Activated CD4-positive, alpha-beta T cell treated with anti-CD3 and anti-CD28 coated beads, Interleukin-2, amount 10 ng/mL, durations not matched to agents 7 days and 5 days (primary cell): ENCODE measurements around the gene RAB11FIP3. TPM values are rescaled to one million over a fixed set of nuclear protein-coding genes. Genes with fewer than 3 reads are reported as not detected.

Experiments
- CTCF ChIA-PET: fragments of 350-600 bp; sonication (Branson Sonifier 250); formaldehyde crosslinking; loops from one replicate; lab custom pipeline; 2021; ENCODE audit warnings: antibody characterized with exemption; lab: Charles Lee
- POLR2A ChIA-PET: fragments of 350-600 bp; sonication (Branson Sonifier 250); formaldehyde crosslinking; loops from one replicate; lab custom pipeline; 2021; ENCODE audit warnings: antibody characterized with exemption; lab: Charles Lee
- DNase-seq: peaks from one replicate; pipeline ENCODE4 v3.0.0-alpha.2; 2020
- H3K27ac Mint-ChIP-seq: one replicate; pipeline ENCODE4 v1.8.0; 2021; ENCODE audit warnings: mild to moderate bottlenecking, moderate library complexity, mixed read lengths
- H3K27me3 Mint-ChIP-seq: one replicate; pipeline ENCODE4 v1.8.0; 2021; ENCODE audit warnings: mixed read lengths
- H3K36me3 Mint-ChIP-seq: one replicate; pipeline ENCODE4 v1.8.0; 2021; ENCODE audit warnings: low read depth, mixed read lengths
- H3K4me1 Mint-ChIP-seq: one replicate; pipeline ENCODE4 v1.8.0; 2021; ENCODE audit warnings: mixed read lengths
- H3K4me3 Mint-ChIP-seq: one replicate; pipeline ENCODE4 v1.8.0; 2021; ENCODE audit warnings: mild to moderate bottlenecking, moderate library complexity, mixed read lengths
- H3K9me3 Mint-ChIP-seq: one replicate; pipeline ENCODE4 v1.8.0; 2021; ENCODE audit warnings: mixed read lengths
- total RNA-seq, 2 experiments: library from RNA; stranded (reverse); gene quantifications; one replicate each; pipeline ENCODE4 v1.2.3, GENCODE V29; 2021

Gene RAB11FIP3
- total RNA-seq, 2 experiments from 2014 or later: 22.7 to 26.0 TPM

DNA sequence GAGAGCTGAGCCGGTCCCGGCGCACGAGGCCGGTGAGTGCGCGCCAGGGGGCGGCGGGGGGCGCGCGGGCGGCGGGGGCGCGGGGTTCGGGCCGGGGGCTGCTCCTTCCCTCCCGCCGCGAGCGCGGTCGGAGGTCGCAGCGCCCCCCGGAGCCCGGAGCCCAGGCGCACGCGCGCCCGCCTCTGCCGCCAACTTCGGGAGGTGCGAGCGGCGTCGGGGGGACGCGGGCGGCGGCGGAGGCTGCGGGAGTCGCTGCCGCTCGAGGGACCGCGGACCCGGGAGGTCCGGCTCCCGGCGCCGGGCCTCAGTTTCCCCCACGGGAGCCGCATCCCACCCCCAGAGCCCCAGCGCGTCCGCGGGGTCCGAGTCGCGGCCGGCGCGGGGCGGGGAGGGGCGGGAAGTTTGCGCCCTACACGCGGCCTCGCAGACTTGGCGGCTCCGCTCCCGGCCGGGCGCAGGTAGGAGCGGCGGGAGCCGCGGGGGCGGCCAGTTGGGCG lies 134.8 kb downstream of the RAB11FIP3 start, which contains the start of gene PRR35:
TSS of gene PRR35 (plus strand) at position 191 of the 497 bp plus-strand sequence. CDS start 2,901 bp downstream, outside the sequence.
- Mint-ChIP-seq H3K4me1 (no peaks in the 10 kb centered on the region), H3K27ac (no peak within 1 kb of the TSS), H3K27me3 (peaks cover 13% of the 10 kb centered on the region), H3K4me3 (no peak within 1 kb of the TSS), H3K9me3 (no peaks in the 10 kb centered on the region), H3K36me3 (no peaks in the 10 kb centered on the region)
- CTCF ChIA-PET: no interaction called here
- no peak for DNase-seq
- POLR2A ChIA-PET: no interaction called here

- no peak overlapping the region for H3K4me3 Mint-ChIP-seq
- POLR2A ChIA-PET: no interaction called here
Measured at GRCh38 chr16:560701-561412, 135.4 kb downstream of the RAB11FIP3 start.

GRCh38 chr16:561413-561794 lies 136.0 kb downstream of the RAB11FIP3 start:
- no peak overlapping the region for H3K27ac Mint-ChIP-seq
- H3K27me3 Mint-ChIP-seq: peaks cover 13% of the 10 kb centered on the region
- H3K4me1 Mint-ChIP-seq: peaks cover 1% of the 10 kb centered on the region
- H3K4me3 Mint-ChIP-seq: no peak overlapping the region
- DNase-seq: no peak
- H3K36me3 Mint-ChIP-seq: no peaks in the 10 kb centered on the region
- CTCF ChIA-PET: interaction anchor here (0.6 kb wide), 1 partner anchor 14 kb away, joined by 3 read pairs; no protein-coding TSS in a partner anchor
- POLR2A ChIA-PET: no interaction called here
- no peaks in the 10 kb centered on the region for H3K9me3 Mint-ChIP-seq

More at GRCh38 chr16:560701-561412, 135.4 kb downstream of the RAB11FIP3 start:
- DNase-seq: no peak
- no peaks in the 10 kb centered on the region for H3K36me3 Mint-ChIP-seq
- H3K4me1 Mint-ChIP-seq: no peaks in the 10 kb centered on the region
- H3K9me3 Mint-ChIP-seq: no peaks in the 10 kb centered on the region
- peaks cover 13% of the 10 kb centered on the region for H3K27me3 Mint-ChIP-seq
- CTCF ChIA-PET: no interaction called here
- no peak overlapping the region for H3K27ac Mint-ChIP-seq

- POLR2A ChIA-PET: no interaction called here
- H3K4me1 Mint-ChIP-seq: peaks cover 10% of the 10 kb centered on the region
- no peak overlapping the region for H3K27ac Mint-ChIP-seq
- no peak for DNase-seq
- H3K36me3 Mint-ChIP-seq: no peaks in the 10 kb centered on the region
- no peak overlapping the region for H3K4me3 Mint-ChIP-seq
- H3K27me3 Mint-ChIP-seq: peaks cover 13% of the 10 kb centered on the region
- no peaks in the 10 kb centered on the region for H3K9me3 Mint-ChIP-seq
- CTCF ChIA-PET: interaction anchor here (0.6 to 0.9 kb wide), 2 partner anchors 15 to 35 kb away, joined by 3 read pairs; partner anchors contain the start of gene CAPN15
Measured at GRCh38 chr16:561957-562938, 136.8 kb downstream of the RAB11FIP3 start.

GRCh38 chr16:563072-563644 lies 137.7 kb downstream of the RAB11FIP3 start:
- DNase-seq: no peak
- Mint-ChIP-seq H3K27ac (no peak overlapping the region), H3K4me1 (peaks cover 10% of the 10 kb centered on the region), H3K36me3 (no peaks in the 10 kb centered on the region), H3K9me3 (no peaks in the 10 kb centered on the region), H3K4me3 (no peak overlapping the region), H3K27me3 (peaks cover 13% of the 10 kb centered on the region)
- ChIA-PET POLR2A (no interaction called here), CTCF (no interaction called here)

GRCh38 chr16:564690-565418 lies 139.4 kb downstream of the RAB11FIP3 start:
- POLR2A ChIA-PET: no interaction called here
- H3K36me3 Mint-ChIP-seq: no peaks in the 10 kb centered on the region
- peaks cover 17% of the 10 kb centered on the region for H3K4me1 Mint-ChIP-seq
- DNase-seq: no peak
- CTCF ChIA-PET: no interaction called here
- no peak overlapping the region for H3K27ac Mint-ChIP-seq
- no peak overlapping the region for H3K4me3 Mint-ChIP-seq
- no peaks in the 10 kb centered on the region for H3K9me3 Mint-ChIP-seq
- H3K27me3 Mint-ChIP-seq: peaks cover 6% of the 10 kb centered on the region

DNA sequence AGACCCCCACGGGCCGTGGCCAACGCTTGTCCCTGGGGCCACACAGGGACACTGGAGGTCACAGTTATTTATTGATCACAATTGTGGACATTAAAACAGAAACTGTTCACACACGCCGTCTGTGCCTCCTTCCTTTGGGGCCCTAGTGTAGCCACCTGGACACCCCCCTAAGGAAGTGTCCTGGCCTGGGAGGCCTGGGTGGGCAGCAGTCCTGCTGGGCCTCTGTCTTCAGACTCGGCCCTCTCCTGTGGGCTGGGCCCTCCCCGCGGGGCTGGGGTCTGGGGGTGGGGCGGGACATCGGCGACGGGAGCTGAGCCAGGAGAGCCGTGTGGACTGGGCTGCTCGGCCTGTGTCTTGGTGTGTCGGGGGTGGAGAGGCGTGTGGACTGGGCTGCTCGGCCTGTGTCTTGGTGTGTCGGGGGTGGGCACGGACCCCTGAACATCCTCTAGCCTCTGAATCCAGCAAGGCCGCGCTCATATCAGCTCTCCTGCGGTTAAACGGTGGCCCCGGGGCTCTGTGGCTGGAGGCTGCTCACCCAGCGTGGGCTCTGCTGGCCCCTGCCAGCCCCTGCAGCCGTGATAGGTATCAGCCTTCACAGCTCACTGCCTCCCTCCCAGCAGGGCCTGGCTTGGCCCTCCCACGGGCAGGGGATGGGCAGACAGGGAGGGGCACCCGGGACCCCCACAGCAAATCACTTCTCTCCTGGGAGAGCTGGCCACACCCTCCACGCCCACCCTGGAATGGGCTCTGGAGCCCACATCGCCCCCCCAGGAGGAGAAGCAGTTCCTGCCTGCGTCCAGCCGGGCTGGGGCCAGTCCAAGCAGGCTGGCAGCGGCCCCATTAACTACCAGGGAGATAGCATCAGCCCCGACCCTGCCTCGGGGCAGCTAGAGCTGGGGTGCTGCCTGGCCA lies 140.2 kb downstream of the RAB11FIP3 start:
- H3K36me3 Mint-ChIP-seq: no peaks in the 10 kb centered on the region
- DNase-seq: no peak
- H3K9me3 Mint-ChIP-seq: no peaks in the 10 kb centered on the region
- ChIA-PET CTCF (interaction anchor here (1.4 kb wide), 1 partner anchor 8 kb away, joined by 3 read pairs; no protein-coding TSS in a partner anchor), POLR2A (no interaction called here)
- H3K4me1 Mint-ChIP-seq: peaks cover 18% of the 10 kb centered on the region
- peak overlapping the region; percentile 13 for H3K27ac Mint-ChIP-seq
- no peak overlapping the region for H3K4me3 Mint-ChIP-seq
- H3K27me3 Mint-ChIP-seq: peaks cover 6% of the 10 kb centered on the region

DNA sequence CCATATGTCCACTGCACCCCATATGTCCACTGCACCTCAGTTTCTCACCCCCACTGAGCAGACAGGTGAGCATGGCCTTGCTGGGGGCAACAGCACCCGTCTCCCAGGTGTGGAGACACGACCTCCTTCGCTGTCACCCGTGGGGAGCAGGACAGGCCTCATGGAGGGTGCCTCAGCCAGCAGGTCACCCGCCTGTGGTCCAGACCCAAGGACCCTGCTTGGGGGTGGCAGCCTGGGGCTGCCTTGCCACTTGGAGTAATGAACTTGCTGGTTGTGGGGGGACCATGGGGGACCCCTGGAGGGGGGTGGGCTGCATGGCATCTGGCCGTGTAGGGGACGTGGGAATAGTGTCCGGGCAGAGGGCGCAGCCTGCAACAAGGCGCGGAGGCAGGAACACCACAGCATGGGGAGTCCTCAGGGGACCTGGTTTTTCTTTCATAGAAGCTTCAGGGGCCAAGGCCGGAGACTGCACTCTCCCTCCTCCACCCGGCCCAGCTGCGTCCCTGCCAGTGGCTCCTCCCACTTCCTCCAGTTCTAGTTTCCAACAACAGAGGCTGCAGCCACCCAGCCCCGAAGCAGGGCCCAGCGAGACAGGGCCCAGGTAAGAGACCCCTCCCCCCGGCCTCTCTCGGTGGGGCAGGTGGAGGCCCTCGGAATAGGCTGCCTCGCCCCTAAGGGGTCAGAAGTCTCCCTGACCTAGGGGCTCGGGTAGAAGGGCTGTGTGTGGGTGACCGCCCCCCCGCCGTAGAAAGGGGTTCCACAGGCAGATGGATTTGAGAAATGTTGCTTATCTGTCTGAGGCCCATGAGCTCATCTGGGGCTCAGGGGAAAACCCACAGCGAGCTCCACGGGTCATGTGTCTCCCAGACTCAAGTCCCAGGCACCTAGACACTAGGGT lies 141.3 kb downstream of the RAB11FIP3 start, which contains the start of gene NHLRC4:
TSS of gene NHLRC4 (plus strand) at position 531 of the 898 bp plus-strand sequence. CDS start 1,043 bp downstream, outside the sequence.
- Mint-ChIP-seq H3K4me3 (peak within 1 kb of the TSS; percentile 60), H3K9me3 (no peaks in the 10 kb centered on the region), H3K4me1 (peaks cover 28% of the 10 kb centered on the region), H3K27ac (peak within 1 kb of the TSS; percentile 86), H3K27me3 (peaks cover 6% of the 10 kb centered on the region), H3K36me3 (no peaks in the 10 kb centered on the region)
- DNase-seq: peak; percentile 75
- ChIA-PET POLR2A (no interaction called here), CTCF (interaction anchor here (0.7 to 1.4 kb wide), 3 partner anchors 9 to 1357 kb away, joined by 3 to 4 read pairs (median 3); no protein-coding TSS in a partner anchor)

GRCh38 chr16:567373-568256 lies 142.2 kb downstream of the RAB11FIP3 start:
- Mint-ChIP-seq H3K4me3 (peak overlapping the region; percentile 60), H3K4me1 (peaks cover 31% of the 10 kb centered on the region), H3K27me3 (peaks cover 2% of the 10 kb centered on the region), H3K36me3 (no peaks in the 10 kb centered on the region), H3K9me3 (no peaks in the 10 kb centered on the region), H3K27ac (peak overlapping the region; percentile 86)
- no peak for DNase-seq
- POLR2A ChIA-PET: no interaction called here
- CTCF ChIA-PET: interaction anchor here (0.5 to 1.2 kb wide), 2 partner anchors 9 to 17 kb away, joined by 3 to 4 read pairs; no protein-coding TSS in a partner anchor
